ENCODE measurements around the gene BOD1L1.
"Not testable (repeated sequence)": the region's sequence is repeated elsewhere in the genome, so short reads cannot be mapped to it uniquely, and the experiment has no call there.

Gene BOD1L1

GRCh38 chr4:13597141-13597540, 30.4 kb downstream of the BOD1L1 start:
- H3K4me3 Mint-ChIP-seq = no peak overlapping the region
- H3K27ac Mint-ChIP-seq = no peak overlapping the region
- no peaks in the 10 kb centered on the region for H3K27me3 Mint-ChIP-seq
- ATAC-seq (no peak), DNase-seq (no peak)
- no peaks in the 10 kb centered on the region for H3K9me3 Mint-ChIP-seq
- no peaks in the 10 kb centered on the region for H3K4me1 Mint-ChIP-seq

- no peaks in the 10 kb centered on the region for H3K9me3 Mint-ChIP-seq
- ATAC-seq = no peak
- DNase-seq = no peak
- no peak overlapping the region for H3K4me3 Mint-ChIP-seq
- H3K27me3 Mint-ChIP-seq = no peaks in the 10 kb centered on the region
- H3K27ac Mint-ChIP-seq = no peak overlapping the region
- H3K4me1 Mint-ChIP-seq = no peaks in the 10 kb centered on the region
Measured at GRCh38 chr4:13592220-13592619, 35.3 kb downstream of the BOD1L1 start.

GRCh38 chr4:13590766-13591165, 36.8 kb downstream of the BOD1L1 start:
- no peaks in the 10 kb centered on the region for H3K9me3 Mint-ChIP-seq
- ATAC-seq = no peak
- no peak overlapping the region for H3K4me3 Mint-ChIP-seq
- no peaks in the 10 kb centered on the region for H3K4me1 Mint-ChIP-seq
- H3K27ac Mint-ChIP-seq = no peak overlapping the region
- no peaks in the 10 kb centered on the region for H3K27me3 Mint-ChIP-seq
- no peak for DNase-seq

GRCh38 chr4:13588954-13589353, 38.6 kb downstream of the BOD1L1 start:
- ATAC-seq (no peak), DNase-seq (no peak)
- Mint-ChIP-seq H3K4me3 (no peak overlapping the region), H3K27ac (no peak overlapping the region), H3K4me1 (no peaks in the 10 kb centered on the region), H3K27me3 (no peaks in the 10 kb centered on the region), H3K9me3 (no peaks in the 10 kb centered on the region)

GRCh38 chr4:13584481-13584880, 43.0 kb downstream of the BOD1L1 start:
- no peaks in the 10 kb centered on the region for H3K4me1 Mint-ChIP-seq
- DNase-seq (no peak), ATAC-seq (no peak)
- no peaks in the 10 kb centered on the region for H3K27me3 Mint-ChIP-seq
- peak overlapping the region in 1 of 2 donors; percentile 0 for H3K27ac Mint-ChIP-seq
- no peak overlapping the region for H3K4me3 Mint-ChIP-seq
- no peaks in the 10 kb centered on the region for H3K9me3 Mint-ChIP-seq

GRCh38 chr4:13580036-13580435, 47.5 kb downstream of the BOD1L1 start:
- ATAC-seq (no peak), DNase-seq (no peak)
- no peaks in the 10 kb centered on the region for H3K4me1 Mint-ChIP-seq
- H3K9me3 Mint-ChIP-seq = no peaks in the 10 kb centered on the region
- no peak overlapping the region for H3K27ac Mint-ChIP-seq
- no peak overlapping the region for H3K4me3 Mint-ChIP-seq
- H3K27me3 Mint-ChIP-seq = no peaks in the 10 kb centered on the region

GRCh38 chr4:13577660-13578059, 49.9 kb downstream of the BOD1L1 start:
- DNase-seq = no peak
- Mint-ChIP-seq H3K27ac (no peak overlapping the region), H3K4me1 (no peaks in the 10 kb centered on the region), H3K27me3 (no peaks in the 10 kb centered on the region), H3K9me3 (no peaks in the 10 kb centered on the region), H3K4me3 (no peak overlapping the region)
- no peak for ATAC-seq

- Mint-ChIP-seq H3K9me3 (no peaks in the 10 kb centered on the region), H3K27me3 (no peaks in the 10 kb centered on the region), H3K27ac (no peak overlapping the region), H3K4me3 (no peak overlapping the region), H3K4me1 (no peaks in the 10 kb centered on the region)
- DNase-seq (no peak), ATAC-seq (no peak)
Measured at GRCh38 chr4:13570916-13571315, 56.6 kb downstream of the BOD1L1 start.

- H3K27ac Mint-ChIP-seq = no peak overlapping the region
- H3K4me3 Mint-ChIP-seq = no peak overlapping the region
- no peak for ATAC-seq
Measured at GRCh38 chr4:13567125-13567524, 60.4 kb downstream of the BOD1L1 start.

GRCh38 chr4:13562876-13563275, 64.6 kb downstream of the BOD1L1 start:
- Mint-ChIP-seq H3K4me1 (no peaks in the 10 kb centered on the region), H3K9me3 (no peaks in the 10 kb centered on the region), H3K27me3 (no peaks in the 10 kb centered on the region), H3K4me3 (no peak overlapping the region), H3K27ac (no peak overlapping the region)
- ATAC-seq (no peak), DNase-seq (no peak)

More at GRCh38 chr4:13567125-13567524, 60.4 kb downstream of the BOD1L1 start:
- no peaks in the 10 kb centered on the region for H3K4me1 Mint-ChIP-seq
- no peaks in the 10 kb centered on the region for H3K27me3 Mint-ChIP-seq
- DNase-seq = no peak
- H3K9me3 Mint-ChIP-seq = no peaks in the 10 kb centered on the region

GRCh38 chr4:13561673-13562072, 65.9 kb downstream of the BOD1L1 start:
- no peak overlapping the region for H3K4me3 Mint-ChIP-seq
- DNase-seq (no peak), ATAC-seq (no peak)
- H3K27ac Mint-ChIP-seq = no peak overlapping the region
- H3K9me3 Mint-ChIP-seq = no peaks in the 10 kb centered on the region
- H3K4me1 Mint-ChIP-seq = no peaks in the 10 kb centered on the region
- H3K27me3 Mint-ChIP-seq = peaks cover 9% of the 10 kb centered on the region

- ATAC-seq, H3K4me1 Mint-ChIP-seq: not testable (repeated sequence)
Measured at GRCh38 chr4:13560111-13560510, 67.4 kb downstream of the BOD1L1 start.

GRCh38 chr4:13559413-13559812, 68.1 kb downstream of the BOD1L1 start:
- no peaks in the 10 kb centered on the region for H3K4me1 Mint-ChIP-seq
- peaks cover 13% of the 10 kb centered on the region for H3K27me3 Mint-ChIP-seq

More at GRCh38 chr4:13560111-13560510, 67.4 kb downstream of the BOD1L1 start:
- H3K27ac Mint-ChIP-seq, H3K4me3 Mint-ChIP-seq, DNase-seq, H3K9me3 Mint-ChIP-seq: not testable (repeated sequence)
- H3K27me3 Mint-ChIP-seq = peaks cover 13% of the 10 kb centered on the region

GRCh38 chr4:13558881-13559280, 68.6 kb downstream of the BOD1L1 start:
- no peaks in the 10 kb centered on the region for H3K9me3 Mint-ChIP-seq
- no peak for DNase-seq
- H3K27me3 Mint-ChIP-seq = peaks cover 18% of the 10 kb centered on the region
- H3K27ac Mint-ChIP-seq = no peak overlapping the region
- no peak for ATAC-seq
- no peak overlapping the region for H3K4me3 Mint-ChIP-seq
- H3K4me1 Mint-ChIP-seq = no peaks in the 10 kb centered on the region

More at GRCh38 chr4:13559413-13559812, 68.1 kb downstream of the BOD1L1 start:
- H3K27ac Mint-ChIP-seq = no peak overlapping the region
- H3K9me3 Mint-ChIP-seq = no peaks in the 10 kb centered on the region
- DNase-seq (no peak), ATAC-seq (no peak)
- H3K4me3 Mint-ChIP-seq = no peak overlapping the region

GRCh38 chr4:13555325-13555724, 72.2 kb downstream of the BOD1L1 start:
- Mint-ChIP-seq H3K4me3 (no peak overlapping the region), H3K27me3 (peaks cover 53% of the 10 kb centered on the region)

GRCh38 chr4:13553081-13553480, 74.4 kb downstream of the BOD1L1 start:
- Mint-ChIP-seq H3K27ac (no peak overlapping the region), H3K9me3 (no peaks in the 10 kb centered on the region)
- no peak for ATAC-seq

More at GRCh38 chr4:13555325-13555724, 72.2 kb downstream of the BOD1L1 start:
- DNase-seq (no peak), ATAC-seq (no peak)
- Mint-ChIP-seq H3K4me1 (no peaks in the 10 kb centered on the region), H3K27ac (no peak overlapping the region), H3K9me3 (no peaks in the 10 kb centered on the region)

GRCh38 chr4:13548984-13549546, 78.5 kb downstream of the BOD1L1 start:
- peaks cover 93% of the 10 kb centered on the region for H3K27me3 Mint-ChIP-seq
- H3K9me3 Mint-ChIP-seq = no peaks in the 10 kb centered on the region

More at GRCh38 chr4:13553081-13553480, 74.4 kb downstream of the BOD1L1 start:
- Mint-ChIP-seq H3K27me3 (peaks cover 73% of the 10 kb centered on the region), H3K4me3 (no peak overlapping the region), H3K4me1 (peaks cover 10% of the 10 kb centered on the region)
- DNase-seq = no peak

More at GRCh38 chr4:13548984-13549546, 78.5 kb downstream of the BOD1L1 start:
- H3K4me1 Mint-ChIP-seq = peaks cover 30% of the 10 kb centered on the region
- ATAC-seq (peak; percentile 79), DNase-seq (peak; percentile 88)
- H3K27ac Mint-ChIP-seq = peak overlapping the region in 1 of 2 donors; percentile 66
- peak overlapping the region; percentile 82 to 85 for H3K4me3 Mint-ChIP-seq
